ENCODE measurements around the gene METRN.

DNA sequence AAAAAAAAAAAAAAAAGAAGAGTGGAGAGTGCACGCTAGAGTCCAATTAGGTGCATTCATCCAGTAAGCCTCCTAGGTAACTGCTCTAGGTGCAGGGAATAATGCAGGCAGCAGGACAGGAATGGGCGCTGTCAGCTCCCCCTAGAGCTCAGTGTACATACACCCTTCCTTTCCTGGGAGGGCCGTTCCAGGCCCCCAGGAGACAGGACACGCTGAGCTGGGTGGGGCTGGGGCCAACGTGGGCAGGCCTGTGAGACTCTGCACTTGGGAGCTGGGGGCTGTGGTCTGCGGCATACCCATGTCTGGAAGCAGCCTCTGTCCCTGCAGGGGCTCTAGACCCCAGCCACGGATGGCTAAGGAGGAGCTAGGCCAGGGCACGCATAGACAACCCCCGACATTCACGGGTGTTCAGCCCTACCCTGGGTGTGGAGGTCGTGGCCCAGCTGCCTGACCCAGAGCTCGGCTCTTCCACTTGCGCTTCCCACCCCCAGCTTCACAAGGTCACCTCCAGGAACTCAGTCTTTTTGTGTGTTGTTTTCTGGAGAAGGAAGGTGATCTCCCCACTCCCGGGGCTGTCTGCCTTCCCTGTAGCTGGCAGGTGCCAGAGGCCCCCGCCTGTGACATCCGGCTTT, 5.0 kb downstream of the METRN start:
- no peak for TF ChIP-seq POLR2A (IDR thresholded peaks at IDR 0.05)
- TF ChIP-seq, protein P1, sequence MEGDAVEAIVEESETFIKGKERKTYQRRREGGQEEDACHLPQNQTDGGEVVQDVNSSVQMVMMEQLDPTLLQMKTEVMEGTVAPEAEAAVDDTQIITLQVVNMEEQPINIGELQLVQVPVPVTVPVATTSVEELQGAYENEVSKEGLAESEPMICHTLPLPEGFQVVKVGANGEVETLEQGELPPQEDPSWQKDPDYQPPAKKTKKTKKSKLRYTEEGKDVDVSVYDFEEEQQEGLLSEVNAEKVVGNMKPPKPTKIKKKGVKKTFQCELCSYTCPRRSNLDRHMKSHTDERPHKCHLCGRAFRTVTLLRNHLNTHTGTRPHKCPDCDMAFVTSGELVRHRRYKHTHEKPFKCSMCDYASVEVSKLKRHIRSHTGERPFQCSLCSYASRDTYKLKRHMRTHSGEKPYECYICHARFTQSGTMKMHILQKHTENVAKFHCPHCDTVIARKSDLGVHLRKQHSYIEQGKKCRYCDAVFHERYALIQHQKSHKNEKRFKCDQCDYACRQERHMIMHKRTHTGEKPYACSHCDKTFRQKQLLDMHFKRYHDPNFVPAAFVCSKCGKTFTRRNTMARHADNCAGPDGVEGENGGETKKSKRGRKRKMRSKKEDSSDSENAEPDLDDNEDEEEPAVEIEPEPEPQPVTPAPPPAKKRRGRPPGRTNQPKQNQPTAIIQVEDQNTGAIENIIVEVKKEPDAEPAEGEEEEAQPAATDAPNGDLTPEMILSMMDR (IDR thresholded peaks at IDR 0.05): no peak
